ENCODE measurements around the gene CEP128. TPM values are rescaled to one million over a fixed set of nuclear protein-coding genes. Genes with fewer than 3 reads are reported as not detected.

CEP128 gene
- polyA plus RNA-seq, 1 donor (not counting 4 experiments of a cell fraction or from before 2014, with no cell fraction given), result 2.6 TPM

DNA sequence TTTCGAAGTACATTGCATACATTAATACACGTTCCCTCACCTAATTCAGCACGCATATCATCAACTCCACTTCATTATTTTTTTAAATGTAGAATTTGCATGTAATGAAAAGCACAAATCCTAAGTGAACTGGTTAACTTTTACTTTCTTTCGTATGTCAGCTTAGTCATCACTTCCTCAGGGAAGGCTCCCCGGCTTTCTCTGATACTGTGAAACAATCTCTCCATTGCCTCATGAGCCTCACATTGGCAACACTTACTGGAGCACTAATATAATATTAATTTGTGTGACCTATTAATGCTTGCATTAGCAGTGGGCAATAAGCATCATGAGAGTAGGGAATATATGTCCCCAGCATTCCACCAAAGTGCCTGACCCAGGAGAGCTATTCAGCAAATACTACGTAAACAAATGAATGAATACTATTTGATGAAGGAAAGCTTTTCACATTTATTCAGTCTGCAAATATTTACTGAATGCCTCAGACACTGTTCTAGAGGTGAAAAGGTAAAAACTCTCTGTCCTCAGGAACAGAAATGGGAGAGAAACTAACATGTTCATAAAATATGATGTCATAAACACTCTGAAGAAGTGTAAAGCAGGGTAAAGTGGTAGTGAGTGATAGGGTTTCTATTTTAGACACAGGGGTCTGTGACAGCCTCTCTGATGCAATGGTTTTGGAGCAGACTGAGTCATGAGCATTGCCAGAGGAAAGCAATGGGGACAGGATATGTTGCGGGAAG lies 402.7 kb downstream of the CEP128 start:
- Histone ChIP-seq H3K4me3 (ENCODE audit: control insufficient read depth in 2 of 3, extremely low read depth in 1 of 3, insufficient read depth in 2 of 3, low read depth in 1 of 3, low read length in 3 of 3) (no peak overlapping the region), H3K79me2 (ENCODE audit: control insufficient read depth, insufficient read depth, low read length) (no peaks in the 10 kb centered on the region), H3K9me1 (ENCODE audit: control insufficient read depth, extremely low read depth, insufficient read depth, low read length) (no peaks in the 10 kb centered on the region), H4K20me1 (ENCODE audit: control insufficient read depth, extremely low read depth, insufficient read depth, low read length) (no peaks in the 10 kb centered on the region), H3K27ac (ENCODE audit: control insufficient read depth, insufficient read depth, low read length) (no peak overlapping the region), H3K4me1 (ENCODE audit: control insufficient read depth, extremely low read depth, insufficient read depth, low read length) (peaks cover 2% of the 10 kb centered on the region), H3K36me3 (ENCODE audit: control insufficient read depth in 2 of 2, extremely low read depth in 1 of 2, insufficient read depth in 2 of 2, low read length in 2 of 2) (no peaks in the 10 kb centered on the region), H3K9ac (ENCODE audit: control insufficient read depth, extremely low read depth, insufficient read depth, low read length) (no peak overlapping the region), H3K9me3 (ENCODE audit: control insufficient read depth, low read depth, low read length) (no peaks in the 10 kb centered on the region), H3K4me2 (ENCODE audit: control insufficient read depth, extremely low read depth, insufficient read depth, low read depth, low read length) (no peak overlapping the region), H3K27me3 (ENCODE audit: control insufficient read depth, extremely low read depth, insufficient read depth, low read length) (no peaks in the 10 kb centered on the region), H2AFZ (ENCODE audit: control insufficient read depth, low read length) (no peak overlapping the region)
- FAIRE-seq, result no peak
- no peak for DNase-seq (ENCODE audit: low read depth, low spot score)
- no peak for TF ChIP-seq EZH2 (IDR thresholded peaks at IDR 0.05; ENCODE audit: low read length)
- TF ChIP-seq, protein P1, sequence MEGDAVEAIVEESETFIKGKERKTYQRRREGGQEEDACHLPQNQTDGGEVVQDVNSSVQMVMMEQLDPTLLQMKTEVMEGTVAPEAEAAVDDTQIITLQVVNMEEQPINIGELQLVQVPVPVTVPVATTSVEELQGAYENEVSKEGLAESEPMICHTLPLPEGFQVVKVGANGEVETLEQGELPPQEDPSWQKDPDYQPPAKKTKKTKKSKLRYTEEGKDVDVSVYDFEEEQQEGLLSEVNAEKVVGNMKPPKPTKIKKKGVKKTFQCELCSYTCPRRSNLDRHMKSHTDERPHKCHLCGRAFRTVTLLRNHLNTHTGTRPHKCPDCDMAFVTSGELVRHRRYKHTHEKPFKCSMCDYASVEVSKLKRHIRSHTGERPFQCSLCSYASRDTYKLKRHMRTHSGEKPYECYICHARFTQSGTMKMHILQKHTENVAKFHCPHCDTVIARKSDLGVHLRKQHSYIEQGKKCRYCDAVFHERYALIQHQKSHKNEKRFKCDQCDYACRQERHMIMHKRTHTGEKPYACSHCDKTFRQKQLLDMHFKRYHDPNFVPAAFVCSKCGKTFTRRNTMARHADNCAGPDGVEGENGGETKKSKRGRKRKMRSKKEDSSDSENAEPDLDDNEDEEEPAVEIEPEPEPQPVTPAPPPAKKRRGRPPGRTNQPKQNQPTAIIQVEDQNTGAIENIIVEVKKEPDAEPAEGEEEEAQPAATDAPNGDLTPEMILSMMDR (optimal IDR thresholded peaks at IDR 0.05 in 1 of 3, IDR thresholded peaks at IDR 0.05 in 1 of 3, conservative IDR thresholded peaks at IDR 0.05 in 1 of 3; ENCODE audit: extremely low read depth in 1 of 3, insufficient read depth in 2 of 3, low read length in 3 of 3), result no peak
- dilution Hi-C loops (cut with MboI; ENCODE audit: extremely low pct_ligation_motif_present, low sequenced_read_pairs), result no loop called here

- dilution Hi-C loops (cut with MboI; ENCODE audit: extremely low pct_ligation_motif_present, low sequenced_read_pairs), result no loop called here
- FAIRE-seq, result no peak
Measured at GRCh38 chr14:80537626-80538025, 403.9 kb downstream of the CEP128 start.

More at GRCh38 chr14:80537626-80538025, 403.9 kb downstream of the CEP128 start:
- Histone ChIP-seq H4K20me1 (ENCODE audit: control insufficient read depth, extremely low read depth, insufficient read depth, low read length) (no peaks in the 10 kb centered on the region), H2AFZ (ENCODE audit: control insufficient read depth, low read length) (no peak overlapping the region), H3K4me2 (ENCODE audit: control insufficient read depth, extremely low read depth, insufficient read depth, low read depth, low read length) (no peak overlapping the region), H3K79me2 (ENCODE audit: control insufficient read depth, insufficient read depth, low read length) (no peaks in the 10 kb centered on the region), H3K4me1 (ENCODE audit: control insufficient read depth, extremely low read depth, insufficient read depth, low read length) (peaks cover 2% of the 10 kb centered on the region), H3K4me3 (ENCODE audit: control insufficient read depth in 2 of 3, extremely low read depth in 1 of 3, insufficient read depth in 2 of 3, low read depth in 1 of 3, low read length in 3 of 3) (no peak overlapping the region), H3K9ac (ENCODE audit: control insufficient read depth, extremely low read depth, insufficient read depth, low read length) (no peak overlapping the region), H3K9me1 (ENCODE audit: control insufficient read depth, extremely low read depth, insufficient read depth, low read length) (no peaks in the 10 kb centered on the region), H3K27me3 (ENCODE audit: control insufficient read depth, extremely low read depth, insufficient read depth, low read length) (no peaks in the 10 kb centered on the region), H3K27ac (ENCODE audit: control insufficient read depth, insufficient read depth, low read length) (no peak overlapping the region), H3K9me3 (ENCODE audit: control insufficient read depth, low read depth, low read length) (no peaks in the 10 kb centered on the region), H3K36me3 (ENCODE audit: control insufficient read depth in 2 of 2, extremely low read depth in 1 of 2, insufficient read depth in 2 of 2, low read length in 2 of 2) (no peaks in the 10 kb centered on the region)
- TF ChIP-seq, protein P1 (optimal IDR thresholded peaks at IDR 0.05 in 1 of 3, IDR thresholded peaks at IDR 0.05 in 1 of 3, conservative IDR thresholded peaks at IDR 0.05 in 1 of 3; ENCODE audit: extremely low read depth in 1 of 3, insufficient read depth in 2 of 3, low read length in 3 of 3), result no peak
- TF ChIP-seq EZH2 (IDR thresholded peaks at IDR 0.05; ENCODE audit: low read length), result no peak
- no peak for DNase-seq (ENCODE audit: low read depth, low spot score)
